Activated CD4-positive, CD25-positive, alpha-beta regulatory T cell treated with anti-CD3 and anti-CD28 coated beads, Interleukin-2, amount 50 U/mL, for 24 hours (primary cell): ENCODE results near the gene ERVK3-1.
"Not testable (repeated sequence)": the region's sequence is repeated elsewhere in the genome, so short reads cannot be mapped to it uniquely, and the experiment has no call there.

Experiments used
- ATAC-seq, 2 donors: fragments of 150-1000 bp; cut with Tn5 transposase; one replicate each; pipeline ENCODE4 v1.10.0; 2021; ENCODE audit warnings: mild to moderate bottlenecking in 1 of 2, moderate library complexity in 1 of 2

ERVK3-1 gene

GRCh38 chr19:58305932-58306323 is 751 bp downstream of the ERVK3-1 start:
- ATAC-seq: no peak

GRCh38 chr19:58307736-58308135 is 2.6 kb downstream of the ERVK3-1 start:
- ATAC-seq: no peak

GRCh38 chr19:58310685-58311084 is 5.5 kb downstream of the ERVK3-1 start:
- not testable (repeated sequence) for ATAC-seq

- ATAC-seq: no peak
Observed at GRCh38 chr19:58311345-58311865, 6.2 kb downstream of the ERVK3-1 start.

GRCh38 chr19:58315580-58315979 is 10.4 kb downstream of the ERVK3-1 start:
- ATAC-seq: no peak

- ATAC-seq: no peak
Observed at GRCh38 chr19:58317476-58318072, 12.4 kb downstream of the ERVK3-1 start.

- no peak for ATAC-seq
Observed at GRCh38 chr19:58318297-58318696, 13.1 kb downstream of the ERVK3-1 start.

GRCh38 chr19:58319241-58319640 is 14.1 kb downstream of the ERVK3-1 start:
- no peak for ATAC-seq

GRCh38 chr19:58325311-58326022 is 20.3 kb downstream of the ERVK3-1 start:
- peak; percentile 19 to 36 for ATAC-seq

GRCh38 chr19:58326501-58326913 is 21.3 kb downstream of the ERVK3-1 start:
- peak; percentile 2 to 8 for ATAC-seq

- peak; percentile 84 to 90 for ATAC-seq
Observed at GRCh38 chr19:58326914-58327726, 21.9 kb downstream of the ERVK3-1 start, which contains the start of gene ZSCAN22. TSS of gene ZSCAN22 (plus strand) at chr19:58326994. CDS start at chr19:58334803, 7,809 bp downstream.

- no peak for ATAC-seq
Observed at GRCh38 chr19:58328999-58329398, 23.8 kb downstream of the ERVK3-1 start.

- ATAC-seq: no peak
Observed at GRCh38 chr19:58330458-58330857, 25.3 kb downstream of the ERVK3-1 start.

GRCh38 chr19:58332697-58333096 is 27.5 kb downstream of the ERVK3-1 start:
- ATAC-seq: no peak

- no peak for ATAC-seq
Observed at GRCh38 chr19:58334691-58335249, 29.6 kb downstream of the ERVK3-1 start.

GRCh38 chr19:58335630-58336029 is 30.5 kb downstream of the ERVK3-1 start:
- ATAC-seq: no peak

- no peak for ATAC-seq
Observed at GRCh38 chr19:58336216-58336615, 31.0 kb downstream of the ERVK3-1 start.

- ATAC-seq: no peak
Observed at GRCh38 chr19:58336820-58337219, 31.6 kb downstream of the ERVK3-1 start.

GRCh38 chr19:58338336-58338735 is 33.2 kb downstream of the ERVK3-1 start:
- no peak for ATAC-seq

- no peak for ATAC-seq
Observed at GRCh38 chr19:58338825-58339558, 33.8 kb downstream of the ERVK3-1 start.

GRCh38 chr19:58345558-58345957 is 40.4 kb downstream of the ERVK3-1 start:
- peak; percentile 22 to 26 for ATAC-seq
